Measurements from ENCODE around the gene VEZF1. TPM values are rescaled to one million over a fixed set of nuclear protein-coding genes. Genes with fewer than 3 reads are reported as not detected.

The VEZF1 gene
- total and polyA plus RNA-seq, 2 of the 4 experiments (the other 2 are of a cell fraction), result 21.1 to 42.1 TPM

DNA sequence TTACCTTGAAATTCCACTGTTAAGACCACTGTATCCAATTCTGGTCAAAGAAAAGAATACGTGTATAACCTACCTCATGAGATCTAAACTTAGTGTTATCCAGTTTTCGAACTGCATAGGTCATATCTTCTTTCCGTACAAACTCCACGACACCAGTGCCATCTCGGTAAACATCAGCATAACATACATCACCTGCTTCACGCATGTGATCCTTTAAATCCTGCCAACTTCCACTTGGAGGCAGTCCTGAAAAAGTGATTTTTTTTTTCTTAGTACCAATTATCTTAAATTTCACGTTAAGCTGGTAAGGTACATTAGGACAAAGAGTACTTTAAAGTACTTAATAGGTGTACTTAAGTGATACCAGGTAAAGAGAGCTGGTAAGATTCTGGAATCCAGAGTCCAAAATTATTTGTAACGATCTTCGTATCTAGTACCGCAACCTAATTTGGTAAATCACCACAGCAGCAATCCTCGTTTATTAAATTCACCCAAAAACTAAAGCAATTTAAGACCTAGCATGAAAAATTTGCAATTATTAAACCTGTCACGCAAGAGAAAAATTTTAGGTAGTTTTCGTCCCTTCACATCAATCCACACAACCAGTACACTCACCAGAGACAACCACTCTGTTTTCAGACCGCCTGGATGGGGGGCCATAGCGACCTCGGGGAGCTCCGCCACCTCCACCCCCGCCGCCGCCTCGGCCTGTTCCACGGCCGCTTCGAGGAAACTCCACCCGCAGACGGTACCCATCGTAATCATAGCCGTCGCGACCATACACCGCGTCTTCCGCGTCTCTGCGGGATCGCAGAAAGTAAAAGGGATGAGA lies 17.9 kb upstream of the VEZF1 start:
- peak overlapping the region; percentile 93 for H3K27ac ChIP-seq (ENCODE audit: insufficient read depth, low read length)

More for the DNA sequence above, 17.9 kb upstream of the VEZF1 start:
- TF ChIP-seq FOS (IDR thresholded peaks at IDR 0.05; ENCODE audit: low read depth, low read length) (no peak), MAZ (IDR thresholded peaks at IDR 0.05; ENCODE audit: borderline replicate concordance, low read depth, low read length) (no peak), RFX5 (IDR thresholded peaks at IDR 0.05; ENCODE audit: low read depth, low read length) (no peak), RCOR1 (IDR thresholded peaks at IDR 0.05; ENCODE audit: insufficient replicate concordance, low read length) (no peak), SMC3 (IDR thresholded peaks at IDR 0.05; ENCODE audit: low read depth, low read length) (no peak), NFE2L2 (IDR thresholded peaks at IDR 0.05; ENCODE audit: low read depth, low read length) (no peak), CEBPB (IDR thresholded peaks at IDR 0.05; ENCODE audit: low read depth, low read length) (no peak)
- TF ChIP-seq, protein P1, sequence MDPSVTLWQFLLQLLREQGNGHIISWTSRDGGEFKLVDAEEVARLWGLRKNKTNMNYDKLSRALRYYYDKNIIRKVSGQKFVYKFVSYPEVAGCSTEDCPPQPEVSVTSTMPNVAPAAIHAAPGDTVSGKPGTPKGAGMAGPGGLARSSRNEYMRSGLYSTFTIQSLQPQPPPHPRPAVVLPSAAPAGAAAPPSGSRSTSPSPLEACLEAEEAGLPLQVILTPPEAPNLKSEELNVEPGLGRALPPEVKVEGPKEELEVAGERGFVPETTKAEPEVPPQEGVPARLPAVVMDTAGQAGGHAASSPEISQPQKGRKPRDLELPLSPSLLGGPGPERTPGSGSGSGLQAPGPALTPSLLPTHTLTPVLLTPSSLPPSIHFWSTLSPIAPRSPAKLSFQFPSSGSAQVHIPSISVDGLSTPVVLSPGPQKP (IDR thresholded peaks at IDR 0.05; ENCODE audit: borderline replicate concordance, low read depth, low read length), result no peak
- ChIA-PET CTCF (interaction anchor here (1.0 to 1.7 kb wide), 4 partner anchors 106 to 173 kb away, joined by 3 to 5 read pairs (median 4); no protein-coding TSS in a partner anchor), POLR2A (ENCODE audit: unreplicated experiment) (interaction anchor here (0.6 to 1.2 kb wide), 3 partner anchors 55 to 153 kb away, joined by 5 to 6 read pairs (median 5); no protein-coding TSS in a partner anchor)
- H3K9me1 ChIP-seq (ENCODE audit: insufficient read depth, low read length), result no peaks in the 10 kb centered on the region
- no peak for DNase-seq
- peak overlapping the region; percentile 79 for H3K14ac ChIP-seq (replicated peaks; ENCODE audit: low read depth, low read length)
- in situ Hi-C loops (cut with MboI; ENCODE audit: low sequenced_read_pairs), result loop anchor here (5.0 to 10.0 kb wide), 3 partner anchors 81 to 881 kb away; no protein-coding TSS in a partner anchor
- H2AK5ac ChIP-seq (ENCODE audit: low read depth, low read length), result peak overlapping the region; percentile 100
- no peaks in the 10 kb centered on the region for H3K9me3 ChIP-seq (ENCODE audit: control insufficient read depth, insufficient read depth, low read length)
- no peak overlapping the region for H2BK15ac ChIP-seq (ENCODE audit: low read depth, low read length)
- no peaks in the 10 kb centered on the region for H3K27me3 ChIP-seq (ENCODE audit: control insufficient read depth, insufficient read depth, low read length)
- peaks cover 47% of the 10 kb centered on the region for H4K20me1 ChIP-seq (ENCODE audit: insufficient read depth, low read length)
- H2AK9ac ChIP-seq (replicated peaks; ENCODE audit: low read depth, low read length, poor library complexity), result peak overlapping the region; percentile 100
- H3K23ac ChIP-seq (ENCODE audit: low read depth, low read length), result peak overlapping the region; percentile 99
- WGBS, 2 experiments (ENCODE audit: extremely low coverage in 2 of 2, insufficient read length in 1 of 2), result 1% methylated on average over 9 of the region's 36 CpGs; no CpG with 5 or more reads in 1 of the 2 experiments
- H3K4me2 ChIP-seq (ENCODE audit: low read depth, low read length), result peak overlapping the region; percentile 79
- dilution Hi-C loops (cut with HindIII; ENCODE audit: low sequenced_read_pairs, unreplicated experiment), result no loop called here
- H3K79me1 ChIP-seq (ENCODE audit: low read depth in 1 of 2, low read length in 2 of 2), result peaks cover 4 to 31% of the 10 kb centered on the region in 2 experiments; a peak in 3 of 4 replicates
- ATAC-seq (ENCODE audit: low read depth), result no peak; the same call in none of the 2 replicates
- H4K8ac ChIP-seq (ENCODE audit: low read depth in 2 of 2, low read length in 2 of 2), result peak overlapping the region in 1 of 2 experiments; percentile 97; a peak in 1 of 4 replicates
- intact Hi-C loops (cut with micrococcal nuclease), result no loop called here
- H3K4ac ChIP-seq (ENCODE audit: low read depth, low read length), result peak overlapping the region; percentile 100
- peak overlapping the region; percentile 63 for H3K4me3 ChIP-seq (ENCODE audit: insufficient read depth, low read depth, low read length)
- peak overlapping the region; percentile 80 for H3K56ac ChIP-seq (ENCODE audit: extremely low read depth, insufficient read depth, low read length)
- BruUV-seq (replicated peaks), result no TSS peak
- no peak overlapping the region for H4K5ac ChIP-seq (ENCODE audit: low read depth, low read length)
- no peak overlapping the region for H2BK120ac ChIP-seq (ENCODE audit: low read depth, low read length)
- no peak overlapping the region for H2BK20ac ChIP-seq (ENCODE audit: low read depth, low read length)
- peak overlapping the region; percentile 95 for H2BK5ac ChIP-seq (ENCODE audit: low read depth, low read length, poor library complexity, severe bottlenecking)
- 0 out of 2 replicates have a peak, but pooled peaks cover 2% of the 10 kb centered on the region for H3K4me1 ChIP-seq (ENCODE audit: control insufficient read depth, insufficient read depth, low read length)
- H3K9ac ChIP-seq (ENCODE audit: low read depth, low read length), result peak overlapping the region; percentile 97
- H3K36me3 ChIP-seq (ENCODE audit: control insufficient read depth, insufficient read depth, low read length), result peaks cover 17% of the 10 kb centered on the region
- H3K18ac ChIP-seq (ENCODE audit: low read depth, low read length), result no peak overlapping the region
- no peak overlapping the region for H4K91ac ChIP-seq (ENCODE audit: insufficient read depth, low read depth, low read length)
- peak overlapping the region; percentile 92 for H2AFZ ChIP-seq (replicated peaks; ENCODE audit: low read length, poor library complexity)
